ENCODE results near the gene EPHB4.
"Not testable (repeated sequence)": the region's sequence is repeated elsewhere in the genome, so short reads cannot be mapped to it uniquely, and the experiment has no call there.

The EPHB4 gene

GRCh38 chr7:100819586-100819985 lies 7.7 kb downstream of the EPHB4 start:
- DNase-seq (ENCODE audit: low spot score) = no peak

DNA sequence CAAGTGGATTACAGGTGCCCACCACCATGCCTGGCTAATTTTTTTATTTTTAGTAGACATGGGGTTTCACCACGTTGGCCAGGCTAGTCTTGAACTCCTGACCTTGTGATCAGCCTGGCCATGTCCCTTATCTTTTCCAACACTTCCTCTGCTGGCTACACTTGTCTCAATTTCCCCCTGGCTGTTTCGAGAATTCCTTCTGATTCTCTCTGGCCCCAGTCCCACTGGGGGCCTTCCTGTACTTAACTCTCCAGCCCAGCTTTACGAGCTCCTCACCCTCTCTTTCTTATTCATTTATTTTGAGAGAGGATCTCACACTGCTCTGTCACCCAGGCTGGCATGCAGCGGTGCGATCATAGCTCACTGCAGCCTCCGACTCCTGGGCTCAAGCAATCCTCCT lies 8.5 kb downstream of the EPHB4 start:
- no peak for DNase-seq (ENCODE audit: low spot score)

GRCh38 chr7:100818366-100818765 lies 9.0 kb downstream of the EPHB4 start:
- no peak for DNase-seq (ENCODE audit: low spot score)

DNA sequence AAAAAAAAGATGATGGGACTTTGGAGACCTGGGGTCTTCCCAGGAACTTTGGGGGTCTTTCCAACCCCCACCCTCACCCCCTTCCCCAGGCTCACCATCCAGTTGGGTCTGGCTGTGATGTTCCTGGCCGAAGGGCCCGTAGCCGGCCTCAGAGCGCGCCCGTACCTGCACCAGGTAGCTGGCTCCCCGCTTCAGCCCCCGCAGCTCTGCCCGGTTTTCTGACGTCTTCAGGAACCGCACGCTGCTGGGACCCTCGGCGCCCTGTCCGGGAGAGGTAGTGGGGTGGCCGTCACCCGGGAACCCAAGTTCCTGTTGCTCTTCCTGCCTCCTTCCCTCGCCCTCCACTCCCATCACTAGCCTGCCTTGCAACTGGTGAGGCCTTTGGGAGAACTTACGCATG lies 10.2 kb downstream of the EPHB4 start:
- DNase-seq (ENCODE audit: low spot score) = no peak

GRCh38 chr7:100816515-100816914 lies 10.8 kb downstream of the EPHB4 start:
- DNase-seq (ENCODE audit: low spot score) = not testable (repeated sequence)

DNA sequence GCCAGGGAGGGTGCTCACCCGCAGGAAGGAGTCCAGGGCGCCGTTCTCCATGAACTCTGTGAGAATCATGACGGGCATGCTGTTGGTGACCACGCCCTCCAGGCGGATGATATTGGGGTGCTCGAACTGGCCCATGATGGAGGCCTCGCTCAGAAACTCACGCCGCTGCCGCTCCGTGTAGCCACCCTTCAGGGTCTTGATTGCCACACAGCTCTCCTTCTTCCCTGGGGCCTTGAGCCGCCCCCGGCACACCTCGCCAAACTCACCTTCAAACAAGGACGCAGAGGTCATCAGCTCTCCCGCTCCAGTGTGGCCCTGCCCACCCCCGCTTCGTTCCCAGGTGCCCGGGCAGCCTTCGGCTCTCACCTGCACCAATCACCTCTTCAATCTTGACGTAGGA lies 14.6 kb downstream of the EPHB4 start:
- no peak for DNase-seq (ENCODE audit: low spot score)

GRCh38 chr7:100811480-100811879 lies 15.8 kb downstream of the EPHB4 start:
- DNase-seq (ENCODE audit: low spot score) = no peak

GRCh38 chr7:100808354-100808875 lies 18.9 kb downstream of the EPHB4 start:
- DNase-seq (ENCODE audit: low spot score) = no peak

GRCh38 chr7:100806883-100807282 lies 20.4 kb downstream of the EPHB4 start:
- not testable (repeated sequence) for DNase-seq (ENCODE audit: low spot score)

DNA sequence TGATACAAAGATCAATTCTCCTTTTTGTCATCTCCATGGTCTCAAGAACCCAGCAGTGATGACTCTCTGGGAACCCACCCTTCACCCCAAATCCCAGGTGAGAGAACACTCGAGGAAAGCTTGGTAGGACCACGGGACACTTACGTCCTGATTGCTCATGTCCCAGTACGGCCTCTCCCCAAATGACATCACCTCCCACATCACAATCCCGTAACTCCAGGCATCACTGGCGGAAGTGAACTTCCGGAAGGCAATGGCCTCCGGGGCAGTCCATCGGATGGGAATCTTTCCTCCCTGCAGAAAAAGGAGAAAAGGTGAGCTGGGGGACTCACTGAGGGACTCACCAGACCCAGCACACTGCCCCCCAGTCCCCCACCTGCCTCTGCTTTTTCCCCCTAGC lies 21.0 kb downstream of the EPHB4 start:
- DNase-seq (ENCODE audit: low spot score) = no peak

GRCh38 chr7:100804681-100805431 lies 22.5 kb downstream of the EPHB4 start:
- no peak for DNase-seq (ENCODE audit: low spot score)

DNA sequence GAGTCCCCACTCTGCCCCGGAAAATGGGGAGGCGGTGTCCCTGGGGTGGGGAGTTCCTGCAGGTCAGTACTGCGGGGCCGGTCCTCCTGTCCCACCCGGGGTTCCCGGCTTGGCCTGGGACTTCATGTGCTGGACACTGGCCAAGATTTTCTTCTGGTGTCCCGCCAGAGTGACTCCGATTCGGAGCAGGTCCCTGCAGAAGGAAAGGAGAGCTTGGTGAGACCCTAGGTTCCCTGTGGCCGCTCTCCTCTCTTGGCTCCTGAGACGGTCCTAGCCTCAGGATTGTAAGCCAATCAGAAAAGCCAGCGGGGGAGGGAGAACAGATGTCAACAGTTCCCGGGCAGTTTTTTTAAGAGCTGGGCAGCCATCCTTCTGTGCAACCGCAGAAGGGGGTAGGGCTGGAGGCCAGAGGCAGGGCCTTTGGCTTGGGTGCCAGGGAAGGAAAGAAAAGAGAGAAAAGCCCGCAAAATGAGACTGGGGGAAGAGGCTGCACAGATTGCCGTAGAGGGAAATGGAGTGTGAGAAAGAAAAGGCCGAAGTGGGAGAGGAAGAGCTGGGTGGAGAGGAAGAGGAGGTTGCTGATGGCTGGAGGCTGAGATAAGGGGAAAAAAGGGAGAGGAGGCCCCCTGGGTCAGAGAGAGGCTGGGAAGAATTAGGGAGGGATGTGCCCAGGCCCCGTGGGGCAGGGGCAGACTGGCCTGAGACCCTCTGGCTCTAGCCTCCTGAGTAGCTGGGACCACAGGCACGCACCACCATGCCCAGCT lies 23.7 kb downstream of the EPHB4 start:
- DNase-seq (ENCODE audit: low spot score) = peak; percentile 59

- no peak for DNase-seq (ENCODE audit: low spot score)
These were observed 24.4 kb downstream of the EPHB4 start for GRCh38 chr7:100802951-100803350.

- DNase-seq (ENCODE audit: low spot score) = no peak
These were observed 25.3 kb downstream of the EPHB4 start for GRCh38 chr7:100801833-100802568.

DNA sequence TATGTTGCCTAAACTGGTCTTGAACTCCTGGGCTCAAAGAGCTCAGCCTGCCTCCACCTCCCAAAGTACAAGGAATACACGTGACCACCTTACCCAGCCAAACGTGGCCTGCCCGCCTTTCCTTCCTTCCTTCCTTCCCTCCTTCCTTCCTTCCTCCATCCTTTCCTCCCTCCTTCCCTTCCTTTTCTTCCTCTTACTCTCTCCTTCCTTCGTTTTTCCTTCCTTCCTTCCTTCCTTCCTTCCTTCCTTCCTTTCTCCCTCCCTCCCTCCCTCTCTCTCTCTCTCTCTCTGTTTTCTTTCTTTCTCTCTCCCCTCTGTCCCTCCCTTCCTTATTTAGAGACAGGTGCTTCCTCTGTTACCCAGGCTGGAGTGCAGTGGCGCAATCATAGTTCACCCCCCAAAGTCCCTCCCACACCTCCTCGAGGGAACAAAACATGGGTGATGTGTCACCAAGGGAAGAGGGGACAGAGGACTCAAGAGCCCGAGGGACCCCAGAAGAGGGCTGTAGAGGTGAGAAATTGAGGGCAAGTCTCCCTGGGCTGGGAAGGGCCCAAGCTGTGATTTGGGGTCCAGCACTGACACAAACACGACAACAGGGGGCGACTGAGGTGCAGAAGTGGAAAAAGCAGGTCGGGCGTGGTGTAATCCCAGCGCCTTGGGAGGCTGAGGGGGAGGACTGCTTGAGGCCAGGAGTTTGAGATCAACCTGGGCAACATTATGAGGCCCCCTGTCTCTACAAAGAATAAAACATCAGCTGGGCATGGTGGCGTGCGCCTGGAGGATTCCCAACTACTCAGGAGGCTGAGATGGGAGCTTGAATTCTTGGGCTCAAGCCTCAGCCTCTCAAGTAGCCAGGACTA lies 28.1 kb downstream of the EPHB4 start:
- peak; percentile 6 for DNase-seq (ENCODE audit: low spot score)

DNA sequence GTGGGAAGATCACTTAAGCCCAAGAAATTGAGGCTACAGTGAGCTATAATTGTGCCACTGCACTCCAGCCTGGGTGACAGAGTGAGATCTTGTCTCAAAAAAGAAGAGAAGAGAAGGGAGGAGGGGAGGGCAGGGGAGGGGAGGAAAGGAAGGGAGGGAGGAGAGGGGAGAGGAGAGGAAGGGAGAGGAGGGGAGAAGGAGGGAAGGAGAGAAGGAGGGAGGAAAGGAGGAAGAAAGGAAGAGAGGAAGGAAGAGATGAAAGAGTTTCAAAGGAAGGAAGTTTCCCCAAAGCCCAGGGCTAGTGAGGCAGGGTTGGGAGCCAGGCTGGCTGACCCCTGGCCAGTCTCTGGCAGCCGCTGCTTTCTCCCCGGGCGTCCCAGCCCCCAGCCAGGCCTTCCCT lies 32.6 kb downstream of the EPHB4 start:
- no peak for DNase-seq (ENCODE audit: low spot score)

DNA sequence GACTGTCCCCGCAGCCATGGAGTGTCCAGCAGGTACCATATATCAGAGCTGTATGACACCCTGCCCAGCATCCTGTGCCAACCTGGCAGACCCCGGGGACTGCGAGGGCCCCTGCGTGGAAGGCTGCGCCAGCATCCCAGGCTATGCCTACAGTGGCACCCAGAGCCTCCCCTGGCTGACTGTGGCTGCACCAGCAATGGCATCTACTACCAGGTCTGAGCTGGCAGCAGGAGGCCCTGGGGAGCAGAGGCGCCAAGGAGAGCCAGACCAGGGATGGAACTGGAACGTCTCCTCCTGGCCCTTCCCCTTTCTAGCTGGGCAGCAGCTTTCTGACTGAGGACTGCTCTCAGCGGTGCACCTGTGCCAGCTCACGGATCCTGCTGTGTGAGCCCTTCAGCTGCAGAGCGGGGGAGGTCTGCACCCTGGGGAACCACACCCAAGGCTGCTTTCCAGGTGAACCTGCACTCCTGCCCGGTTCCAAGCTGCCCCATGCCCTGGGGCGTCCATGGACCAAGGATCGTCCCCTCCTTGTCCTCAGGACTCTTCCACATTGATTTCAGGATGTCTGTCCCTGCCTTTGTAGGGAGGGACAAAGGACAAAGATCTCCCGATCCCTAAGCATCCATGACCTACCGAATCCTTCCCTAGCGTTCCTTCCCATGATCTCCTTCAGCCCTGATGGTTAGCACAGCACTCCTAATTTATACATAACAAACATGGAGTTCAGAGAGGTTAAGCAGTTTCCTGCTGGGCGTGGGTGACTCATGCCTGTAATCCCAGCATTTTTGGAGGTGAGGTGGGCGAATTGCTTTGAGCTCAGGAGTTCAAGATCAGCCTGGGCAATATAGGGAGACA lies 33.3 kb downstream of the EPHB4 start:
- no peak for DNase-seq (ENCODE audit: low spot score)

GRCh38 chr7:100791881-100792666 lies 35.2 kb downstream of the EPHB4 start:
- DNase-seq (ENCODE audit: low spot score) = no peak

DNA sequence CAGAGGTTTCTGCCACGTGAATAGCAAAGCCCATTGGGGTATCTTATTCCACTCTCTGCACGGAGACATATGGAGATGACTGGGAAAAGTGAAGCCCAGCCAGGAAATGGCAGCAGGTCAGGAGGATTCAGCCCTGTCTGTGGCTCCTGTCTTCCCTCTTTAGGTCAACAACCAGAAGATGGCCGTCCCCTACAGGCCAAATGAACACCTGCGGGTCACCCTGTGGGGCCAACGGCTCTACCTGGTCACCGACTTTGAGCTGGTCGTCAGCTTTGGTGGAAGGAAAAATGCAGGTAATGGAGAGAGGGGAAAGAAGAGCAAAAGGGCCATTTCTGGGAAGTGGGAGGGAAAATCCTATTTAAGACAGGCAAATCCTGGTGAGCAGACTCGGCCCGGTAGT lies 38.3 kb downstream of the EPHB4 start:
- no peak for DNase-seq (ENCODE audit: low spot score)

GRCh38 chr7:100786323-100786722 lies 41.0 kb downstream of the EPHB4 start:
- DNase-seq (ENCODE audit: low spot score) = no peak
